Colonic mucosa (tissue), 4 donors: ENCODE data around the gene MKKS. TPM values are rescaled to one million over a fixed set of nuclear protein-coding genes. Genes with fewer than 3 reads are reported as not detected.

Experiments
- DNase-seq: peaks from one replicate; pipeline ENCODE4 v3.0.0-alpha.2; 2020
- H3K27ac ChIP-seq: fragments of 200-600 bp; one replicate; pipeline ENCODE4 v1.8.0; 2021
- H3K27me3 ChIP-seq: fragments of 200-600 bp; one replicate; pipeline ENCODE4 v1.8.0; 2021
- H3K36me3 ChIP-seq: fragments of 200-600 bp; one replicate; pipeline ENCODE4 v1.8.0; 2021
- H3K4me1 ChIP-seq: fragments of 200-600 bp; one replicate; pipeline ENCODE4 v1.8.0; 2021; ENCODE audit warnings: mild to moderate bottlenecking
- H3K4me3 ChIP-seq: fragments of 200-600 bp; one replicate; pipeline ENCODE4 v1.8.0; 2021
- H3K9ac ChIP-seq, 2 donors: one replicate each; pipeline ENCODE4 v1.7.0; 2013; ENCODE audit warnings: control low read depth in 2 of 2, low read depth in 2 of 2, low read length in 2 of 2
- H3K9me3 ChIP-seq: fragments of 200-600 bp; one replicate; pipeline ENCODE4 v1.8.0; 2021
- intact Hi-C: fragments of 100-400 bp; cut with DNase I; formaldehyde crosslinking; loops from one replicate; pipeline ENCODE4 v1.14.1; 2022
- total RNA-seq, 2 donors: library from RNA; stranded (reverse); fragmentation: NEBNext Ultra II Directional in 1 of 2; extraction: Animal tissue kit (Norgen Biotek cat#: 25700) in 1 of 2; gene quantifications; one replicate each; pipeline ENCODE4 v1.2.1, GENCODE V29; 2021
- TF ChIP-seq, protein P1 (sequence below): fragments of 200-600 bp; IDR thresholded peaks from one replicate; pipeline ENCODE4 v1.8.0; 2022; ENCODE audit warnings: antibody characterized with exemption, mild to moderate bottlenecking
- donor health status: healthy.
- donor health status: DM: no; HTN: no; CAD: no.
- donor health status: DM: no; HTN: no; CAD: no.

Gene MKKS
- total RNA-seq, 2 donors from 2014 or later = 22.6 to 24.9 TPM

DNA sequence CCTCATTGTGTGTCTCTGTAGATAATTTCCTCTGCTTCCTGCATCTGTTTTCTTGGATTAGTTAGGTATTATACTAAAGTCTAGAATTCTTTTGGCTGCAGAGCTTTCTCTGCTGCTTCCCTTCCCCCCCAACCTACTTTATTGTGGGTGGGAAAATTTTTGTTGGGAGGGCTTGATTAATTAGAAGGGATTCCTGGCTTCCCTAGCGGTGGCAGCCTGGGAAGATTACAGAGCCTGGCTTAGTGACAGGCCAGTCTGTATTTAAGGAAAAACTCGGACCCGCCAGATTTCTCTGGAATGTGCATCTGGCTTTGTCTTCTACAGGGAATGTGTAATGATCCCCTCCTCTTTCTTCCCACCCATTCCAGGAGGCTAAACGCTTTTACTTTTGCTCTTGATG lies 32.3 kb upstream of the MKKS start:
- no peaks in the 10 kb centered on the region for H3K9me3 ChIP-seq
- H3K27me3 ChIP-seq = no peaks in the 10 kb centered on the region
- no peak overlapping the region for H3K4me3 ChIP-seq
- H3K36me3 ChIP-seq = no peaks in the 10 kb centered on the region
- no peaks in the 10 kb centered on the region for H3K4me1 ChIP-seq
- intact Hi-C loops = loop anchor here (5.0 to 10.0 kb wide), 2 partner anchors 806 to 1078 kb away; no protein-coding TSS in a partner anchor
- TF ChIP-seq, protein P1, sequence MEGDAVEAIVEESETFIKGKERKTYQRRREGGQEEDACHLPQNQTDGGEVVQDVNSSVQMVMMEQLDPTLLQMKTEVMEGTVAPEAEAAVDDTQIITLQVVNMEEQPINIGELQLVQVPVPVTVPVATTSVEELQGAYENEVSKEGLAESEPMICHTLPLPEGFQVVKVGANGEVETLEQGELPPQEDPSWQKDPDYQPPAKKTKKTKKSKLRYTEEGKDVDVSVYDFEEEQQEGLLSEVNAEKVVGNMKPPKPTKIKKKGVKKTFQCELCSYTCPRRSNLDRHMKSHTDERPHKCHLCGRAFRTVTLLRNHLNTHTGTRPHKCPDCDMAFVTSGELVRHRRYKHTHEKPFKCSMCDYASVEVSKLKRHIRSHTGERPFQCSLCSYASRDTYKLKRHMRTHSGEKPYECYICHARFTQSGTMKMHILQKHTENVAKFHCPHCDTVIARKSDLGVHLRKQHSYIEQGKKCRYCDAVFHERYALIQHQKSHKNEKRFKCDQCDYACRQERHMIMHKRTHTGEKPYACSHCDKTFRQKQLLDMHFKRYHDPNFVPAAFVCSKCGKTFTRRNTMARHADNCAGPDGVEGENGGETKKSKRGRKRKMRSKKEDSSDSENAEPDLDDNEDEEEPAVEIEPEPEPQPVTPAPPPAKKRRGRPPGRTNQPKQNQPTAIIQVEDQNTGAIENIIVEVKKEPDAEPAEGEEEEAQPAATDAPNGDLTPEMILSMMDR = no peak
- no peak overlapping the region for H3K9ac ChIP-seq
- DNase-seq = no peak
- no peak overlapping the region for H3K27ac ChIP-seq

DNA sequence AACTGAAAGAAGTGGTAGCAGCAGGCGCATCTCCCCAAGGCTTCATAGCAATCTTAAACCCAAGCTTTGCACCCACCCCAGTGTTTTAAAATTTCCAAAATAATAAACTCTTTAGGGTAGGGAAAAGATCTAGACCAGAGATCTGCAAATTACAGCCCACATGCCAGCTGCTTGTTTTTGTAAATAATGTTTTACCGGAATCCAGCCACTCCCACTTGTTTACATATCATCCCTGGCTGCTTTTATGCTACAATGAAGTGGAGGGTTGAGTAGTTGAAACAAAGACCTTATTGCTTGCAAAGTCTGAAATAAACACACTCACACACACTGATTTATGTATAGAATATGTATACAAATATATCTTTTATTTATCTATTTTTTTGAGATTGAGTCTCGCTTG lies 31.1 kb upstream of the MKKS start:
- Histone ChIP-seq H3K27me3 (no peaks in the 10 kb centered on the region), H3K36me3 (no peaks in the 10 kb centered on the region), H3K27ac (no peak overlapping the region), H3K4me3 (no peak overlapping the region), H3K4me1 (no peaks in the 10 kb centered on the region), H3K9ac (no peak overlapping the region), H3K9me3 (no peaks in the 10 kb centered on the region)
- TF ChIP-seq, protein P1 = no peak
- DNase-seq = no peak
- intact Hi-C loops = loop anchor here (5.0 to 10.0 kb wide), 2 partner anchors 807 to 1080 kb away; no protein-coding TSS in a partner anchor

DNA sequence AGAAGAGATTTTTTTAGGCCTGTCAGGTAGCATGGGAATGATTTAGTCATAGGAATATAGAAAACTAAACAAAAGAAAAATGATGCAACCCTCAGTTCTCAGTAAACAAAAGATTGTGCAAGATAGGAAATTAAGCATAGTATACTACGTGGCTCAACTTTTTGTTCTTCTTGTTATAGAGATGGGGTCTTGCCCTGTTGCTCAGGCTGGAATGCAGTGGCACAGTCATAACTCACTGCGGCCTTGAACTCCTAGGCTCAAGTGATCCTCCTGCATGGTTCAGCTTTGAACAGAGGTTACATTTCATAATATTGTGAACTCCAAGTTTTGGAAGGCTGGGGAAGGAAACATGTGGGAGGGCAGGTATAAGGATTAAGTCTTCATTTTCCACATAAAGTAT lies 29.6 kb upstream of the MKKS start:
- Histone ChIP-seq H3K4me3 (no peak overlapping the region), H3K9ac (no peak overlapping the region), H3K9me3 (no peaks in the 10 kb centered on the region), H3K27me3 (no peaks in the 10 kb centered on the region), H3K27ac (no peak overlapping the region), H3K36me3 (no peaks in the 10 kb centered on the region), H3K4me1 (no peaks in the 10 kb centered on the region)
- intact Hi-C loops = loop anchor here (10.0 kb wide), 1 partner anchor 1081 kb away; no protein-coding TSS in a partner anchor
- DNase-seq = no peak
- TF ChIP-seq, protein P1 = no peak

DNA sequence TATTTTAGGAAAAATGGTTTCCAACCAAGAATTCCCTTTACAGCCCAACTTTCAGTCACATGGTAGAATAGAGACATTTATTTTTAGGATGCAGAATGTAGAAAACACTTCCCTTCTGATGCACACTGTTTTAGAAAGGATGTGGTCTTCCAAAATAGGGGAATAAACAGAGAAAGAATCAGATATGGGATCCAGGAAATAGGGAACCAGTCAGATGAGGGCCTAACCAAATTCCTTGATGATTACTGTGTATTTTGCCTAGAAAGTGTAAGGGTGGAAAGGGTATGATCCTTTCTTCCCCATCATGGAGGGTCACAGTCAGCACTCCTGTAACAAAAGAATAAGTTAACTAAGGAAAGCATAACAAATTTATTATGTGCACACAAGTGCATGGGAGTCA lies 28.5 kb upstream of the MKKS start:
- intact Hi-C loops = loop anchor here (10.0 kb wide), 1 partner anchor 1082 kb away; no protein-coding TSS in a partner anchor
- no peak for DNase-seq

DNA sequence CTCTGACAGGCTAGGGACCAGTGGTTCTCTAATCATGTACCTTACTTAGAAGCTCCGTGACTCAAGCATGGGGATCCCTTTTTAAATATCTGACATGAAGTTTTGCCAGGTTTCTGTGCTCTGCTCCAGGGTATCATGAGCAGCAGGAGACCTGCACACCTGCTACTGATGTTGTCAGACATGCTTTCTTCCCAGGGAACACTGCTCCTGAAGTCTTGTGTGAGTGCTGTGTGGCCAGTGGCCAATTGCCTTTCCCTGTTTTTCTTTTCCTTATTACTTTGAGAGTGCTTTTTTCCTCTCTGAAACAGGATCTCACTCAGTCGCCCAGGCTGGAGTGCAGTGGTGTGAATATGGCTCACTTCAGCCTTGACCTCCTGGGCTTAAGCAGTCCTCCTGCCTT lies 27.5 kb upstream of the MKKS start:
- H3K27me3 ChIP-seq = no peaks in the 10 kb centered on the region
- no peak overlapping the region for H3K27ac ChIP-seq
- H3K36me3 ChIP-seq = no peaks in the 10 kb centered on the region
- no peak overlapping the region for H3K9ac ChIP-seq
- H3K4me1 ChIP-seq = no peaks in the 10 kb centered on the region
- TF ChIP-seq, protein P1 = no peak
- H3K4me3 ChIP-seq = no peak overlapping the region
- intact Hi-C loops = loop anchor here (10.0 kb wide), 1 partner anchor 1083 kb away; no protein-coding TSS in a partner anchor
- no peaks in the 10 kb centered on the region for H3K9me3 ChIP-seq
- no peak for DNase-seq

More for the DNA sequence above, 28.5 kb upstream of the MKKS start:
- Histone ChIP-seq H3K36me3 (no peaks in the 10 kb centered on the region), H3K27ac (no peak overlapping the region), H3K9ac (no peak overlapping the region), H3K4me1 (no peaks in the 10 kb centered on the region), H3K9me3 (no peaks in the 10 kb centered on the region), H3K4me3 (no peak overlapping the region), H3K27me3 (no peaks in the 10 kb centered on the region)
- TF ChIP-seq, protein P1 = no peak
